HG03469 (cell line): ENCODE measurements around the gene CSPG4.
"Not testable (repeated sequence)": the region's sequence is repeated elsewhere in the genome, so short reads cannot be mapped to it uniquely, and the experiment has no call there.

Experiments
- ATAC-seq: cut with Tn5 transposase; IDR thresholded peaks from one replicate; pipeline ENCODE4 v1.9.1; 2021; ENCODE audit warnings: mild to moderate bottlenecking, moderate library complexity, moderate number of reproducible peaks; ENCODE audit not compliant: unreplicated experiment

The CSPG4 gene

GRCh38 chr15:75725719-75726607, 13.3 kb upstream of the CSPG4 start:
- no peak for ATAC-seq

- ATAC-seq = no peak
These were observed 12.5 kb upstream of the CSPG4 start for GRCh38 chr15:75725006-75725718.

GRCh38 chr15:75723847-75724660, 11.4 kb upstream of the CSPG4 start:
- ATAC-seq = no peak

- no peak for ATAC-seq
These were observed 10.7 kb upstream of the CSPG4 start for GRCh38 chr15:75723171-75723846.

GRCh38 chr15:75721923-75722870, 9.5 kb upstream of the CSPG4 start:
- ATAC-seq = no peak

GRCh38 chr15:75721480-75721922, 8.9 kb upstream of the CSPG4 start:
- ATAC-seq = no peak

- no peak for ATAC-seq
These were observed 8.3 kb upstream of the CSPG4 start for GRCh38 chr15:75720787-75721479.

- ATAC-seq = no peak
These were observed 7.6 kb upstream of the CSPG4 start for GRCh38 chr15:75720297-75720696.

GRCh38 chr15:75718328-75718727, 5.7 kb upstream of the CSPG4 start:
- ATAC-seq = no peak

GRCh38 chr15:75717001-75717400, 4.4 kb upstream of the CSPG4 start:
- ATAC-seq = not testable (repeated sequence)

GRCh38 chr15:75716249-75716950, 3.8 kb upstream of the CSPG4 start:
- not testable (repeated sequence) for ATAC-seq

- not testable (repeated sequence) for ATAC-seq
These were observed 2.7 kb upstream of the CSPG4 start for GRCh38 chr15:75715312-75715832.

GRCh38 chr15:75714195-75714594, 1.5 kb upstream of the CSPG4 start:
- ATAC-seq = no peak

- ATAC-seq = no peak
These were observed 769 bp upstream of the CSPG4 start for GRCh38 chr15:75713338-75713895.

GRCh38 chr15:75711495-75711894, 1.2 kb downstream of the CSPG4 start:
- ATAC-seq = not testable (repeated sequence)

- ATAC-seq = not testable (repeated sequence)
These were observed 1.8 kb downstream of the CSPG4 start for GRCh38 chr15:75710874-75711273.

- ATAC-seq = not testable (repeated sequence)
These were observed 3.2 kb downstream of the CSPG4 start for GRCh38 chr15:75709458-75709857.

GRCh38 chr15:75706682-75706954, 6.0 kb downstream of the CSPG4 start:
- ATAC-seq = no peak
